ENCODE data around the gene HPCA.

GRCh38 chr1:32858791-32859190, 27.5 kb upstream of the HPCA start:
- TF ChIP-seq CTCF (IDR thresholded peaks at IDR 0.05; ENCODE audit: insufficient read depth, low read length, poor library complexity, severe bottlenecking) (no peak), EZH2phosphoT487 (conservative IDR thresholded peaks at IDR 0.05; ENCODE audit: low read length) (no peak)

Measured in SU-DHL-6 (cell line).